ENCODE measurements around the gene SPAG7. TPM values are rescaled to one million over a fixed set of nuclear protein-coding genes. Genes with fewer than 3 reads are reported as not detected.
A peak's percentile ranks its signal among the peaks of the same experiment; 100 is the strongest.
"Not testable (repeated sequence)": the region's sequence is repeated elsewhere in the genome, so short reads cannot be mapped to it uniquely, and the experiment has no call there.

SPAG7 gene
- total RNA-seq, 1 donor from 2014 or later: 73.0 TPM

DNA sequence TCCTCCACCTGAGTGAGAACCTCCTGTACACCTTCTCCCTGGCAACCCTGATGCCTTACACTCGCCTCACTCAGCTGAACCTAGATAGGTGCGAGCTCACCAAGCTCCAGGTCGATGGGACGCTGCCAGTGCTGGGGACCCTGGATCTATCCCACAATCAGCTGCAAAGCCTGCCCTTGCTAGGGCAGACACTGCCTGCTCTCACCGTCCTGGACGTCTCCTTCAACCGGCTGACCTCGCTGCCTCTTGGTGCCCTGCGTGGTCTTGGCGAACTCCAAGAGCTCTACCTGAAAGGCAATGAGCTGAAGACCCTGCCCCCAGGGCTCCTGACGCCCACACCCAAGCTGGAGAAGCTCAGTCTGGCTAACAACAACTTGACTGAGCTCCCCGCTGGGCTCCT is 34.9 kb downstream of the SPAG7 start:
- no peak for DNase-seq (ENCODE audit: low spot score)
- no peaks in the 10 kb centered on the region for H3K27me3 Mint-ChIP-seq (ENCODE audit: low read depth)
- TF ChIP-seq, protein P1, sequence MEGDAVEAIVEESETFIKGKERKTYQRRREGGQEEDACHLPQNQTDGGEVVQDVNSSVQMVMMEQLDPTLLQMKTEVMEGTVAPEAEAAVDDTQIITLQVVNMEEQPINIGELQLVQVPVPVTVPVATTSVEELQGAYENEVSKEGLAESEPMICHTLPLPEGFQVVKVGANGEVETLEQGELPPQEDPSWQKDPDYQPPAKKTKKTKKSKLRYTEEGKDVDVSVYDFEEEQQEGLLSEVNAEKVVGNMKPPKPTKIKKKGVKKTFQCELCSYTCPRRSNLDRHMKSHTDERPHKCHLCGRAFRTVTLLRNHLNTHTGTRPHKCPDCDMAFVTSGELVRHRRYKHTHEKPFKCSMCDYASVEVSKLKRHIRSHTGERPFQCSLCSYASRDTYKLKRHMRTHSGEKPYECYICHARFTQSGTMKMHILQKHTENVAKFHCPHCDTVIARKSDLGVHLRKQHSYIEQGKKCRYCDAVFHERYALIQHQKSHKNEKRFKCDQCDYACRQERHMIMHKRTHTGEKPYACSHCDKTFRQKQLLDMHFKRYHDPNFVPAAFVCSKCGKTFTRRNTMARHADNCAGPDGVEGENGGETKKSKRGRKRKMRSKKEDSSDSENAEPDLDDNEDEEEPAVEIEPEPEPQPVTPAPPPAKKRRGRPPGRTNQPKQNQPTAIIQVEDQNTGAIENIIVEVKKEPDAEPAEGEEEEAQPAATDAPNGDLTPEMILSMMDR (IDR thresholded peaks at IDR 0.05): no peak
- no peak overlapping the region for H3K27ac Mint-ChIP-seq (ENCODE audit: unreplicated experiment)
- no peak overlapping the region for H3K4me3 Mint-ChIP-seq (ENCODE audit: unreplicated experiment)
- H3K36me3 Mint-ChIP-seq (ENCODE audit: low read depth): peaks cover 2% of the 10 kb centered on the region
- H3K4me1 Mint-ChIP-seq (ENCODE audit: low read depth): peaks cover 9% of the 10 kb centered on the region
- H3K9me3 Mint-ChIP-seq (ENCODE audit: low read depth): no peaks in the 10 kb centered on the region

DNA sequence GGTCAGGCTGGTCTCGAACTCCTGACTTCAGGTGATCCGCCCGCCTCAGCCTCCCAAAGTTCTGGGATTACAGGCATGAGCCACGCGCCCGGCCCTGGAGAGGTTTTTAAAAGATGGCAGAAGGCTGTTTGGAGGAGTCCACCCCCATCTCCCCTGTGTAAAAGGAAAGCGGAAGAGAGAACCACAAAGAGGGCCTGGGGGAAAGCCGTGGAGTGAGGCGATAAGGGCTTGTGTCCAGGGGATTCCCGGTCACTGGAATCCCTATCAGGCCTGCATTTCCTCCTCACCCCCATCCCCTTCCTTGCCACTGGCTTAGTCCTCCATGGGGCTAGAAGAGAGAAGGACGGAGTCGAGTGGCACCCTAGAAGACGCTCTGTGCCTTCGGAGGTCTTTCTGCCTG is 35.7 kb downstream of the SPAG7 start, which contains the start of gene GP1BA:
TSS of gene GP1BA (plus strand) at position 315 of the 400 bp plus-strand sequence. CDS start 328 bp downstream, outside the sequence.
- Mint-ChIP-seq H3K27ac (ENCODE audit: unreplicated experiment) (peak within 1 kb of the TSS; percentile 51), H3K4me3 (ENCODE audit: unreplicated experiment) (no peak within 1 kb of the TSS), H3K36me3 (ENCODE audit: low read depth) (peaks cover 2% of the 10 kb centered on the region), H3K27me3 (ENCODE audit: low read depth) (no peaks in the 10 kb centered on the region), H3K4me1 (ENCODE audit: low read depth) (peaks cover 9% of the 10 kb centered on the region), H3K9me3 (ENCODE audit: low read depth) (no peaks in the 10 kb centered on the region)
- DNase-seq (ENCODE audit: low spot score): no peak
- TF ChIP-seq, protein P1 (IDR thresholded peaks at IDR 0.05): no peak

DNA sequence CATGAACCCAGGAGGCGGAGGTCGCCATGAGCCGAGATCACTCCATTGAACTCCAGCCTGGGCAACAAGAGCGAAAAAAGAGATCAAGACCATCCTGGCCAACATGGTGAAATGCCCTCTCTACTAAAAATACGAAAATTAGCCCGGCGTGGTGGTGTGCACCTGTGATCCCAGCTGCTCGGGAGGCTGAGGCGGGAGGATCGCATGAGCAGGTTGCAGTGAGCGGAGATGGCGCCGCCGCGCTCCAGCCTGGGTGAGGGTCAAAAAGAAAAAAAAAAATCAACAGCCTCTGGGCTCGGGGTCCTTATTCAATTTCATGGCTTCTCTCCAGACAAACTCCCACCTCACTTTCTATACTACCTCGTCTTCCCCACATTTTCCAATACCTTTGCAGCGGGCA is 38.7 kb downstream of the SPAG7 start:
- Mint-ChIP-seq H3K27ac (ENCODE audit: unreplicated experiment) (no peak overlapping the region), H3K4me1 (ENCODE audit: low read depth) (peaks cover under 1% of the 10 kb centered on the region), H3K36me3 (ENCODE audit: low read depth) (peaks cover 2% of the 10 kb centered on the region), H3K4me3 (ENCODE audit: unreplicated experiment) (no peak overlapping the region), H3K9me3 (ENCODE audit: low read depth) (no peaks in the 10 kb centered on the region), H3K27me3 (ENCODE audit: low read depth) (no peaks in the 10 kb centered on the region)
- DNase-seq (ENCODE audit: low spot score): no peak
- TF ChIP-seq, protein P1 (IDR thresholded peaks at IDR 0.05): no peak

DNA sequence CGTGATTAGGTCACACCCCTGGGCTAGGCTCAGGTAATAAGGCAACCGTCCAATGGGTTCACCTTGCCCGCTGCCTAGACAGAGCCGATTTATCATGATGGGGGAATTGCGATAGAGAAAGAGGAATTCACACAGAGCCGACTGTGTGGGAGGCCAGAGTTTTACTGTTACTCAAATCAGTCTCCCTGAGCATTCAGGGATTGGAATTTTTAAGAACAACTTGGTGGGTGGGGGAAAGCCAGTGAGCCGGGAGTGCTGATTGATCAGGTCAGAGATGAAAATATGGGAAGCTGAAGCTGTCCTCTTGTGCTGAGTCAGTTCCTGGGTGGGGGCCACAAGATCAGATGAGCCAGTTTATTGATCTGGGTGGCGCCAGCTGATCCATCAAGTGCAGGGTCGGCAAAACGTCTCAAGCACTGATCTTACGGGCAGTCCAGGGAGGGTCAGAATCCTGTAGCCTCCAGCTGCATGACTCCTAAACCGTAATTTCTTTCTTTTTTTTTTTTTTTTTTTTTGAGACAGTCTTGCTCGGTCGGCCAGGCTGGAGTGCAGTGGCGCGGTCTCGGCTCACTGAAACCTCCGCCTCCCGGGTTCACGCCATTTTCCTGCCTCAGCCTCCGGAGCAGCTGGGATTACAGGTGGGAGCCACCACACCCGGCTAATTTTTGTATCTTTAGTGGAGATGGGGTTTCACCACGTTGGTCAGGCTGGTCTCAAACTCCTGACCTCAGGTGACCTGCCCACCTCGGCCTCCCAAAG is 40.9 kb downstream of the SPAG7 start:
- not testable (repeated sequence) for H3K9me3 Mint-ChIP-seq (ENCODE audit: low read depth); H3K27me3 Mint-ChIP-seq (ENCODE audit: low read depth); H3K4me3 Mint-ChIP-seq (ENCODE audit: unreplicated experiment); H3K36me3 Mint-ChIP-seq (ENCODE audit: low read depth); H3K4me1 Mint-ChIP-seq (ENCODE audit: low read depth); H3K27ac Mint-ChIP-seq (ENCODE audit: unreplicated experiment); DNase-seq (ENCODE audit: low spot score)

DNA sequence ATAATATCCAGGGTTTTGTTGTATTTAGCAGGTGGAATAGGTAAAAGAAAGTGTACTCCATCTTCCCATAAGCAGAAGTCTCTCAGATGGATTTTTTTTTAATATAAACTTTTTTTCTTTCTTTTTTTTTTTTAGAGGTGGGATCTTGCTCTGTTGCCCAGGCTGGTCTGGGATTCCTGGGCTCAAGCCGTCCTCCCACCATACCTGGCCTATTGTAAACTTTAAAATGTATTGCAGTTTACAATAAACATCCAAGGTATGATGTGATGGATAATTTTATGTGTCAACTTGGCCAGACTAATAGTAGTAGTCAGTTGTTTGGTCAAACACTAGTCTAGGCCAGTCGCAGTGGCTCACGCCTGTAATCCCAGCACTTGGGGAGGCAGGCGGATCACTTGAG is 46.3 kb downstream of the SPAG7 start:
- H3K4me1 Mint-ChIP-seq (ENCODE audit: low read depth): no peaks in the 10 kb centered on the region
- DNase-seq (ENCODE audit: low spot score): no peak
- TF ChIP-seq, protein P1 (IDR thresholded peaks at IDR 0.05): no peak
- H3K36me3 Mint-ChIP-seq (ENCODE audit: low read depth): no peaks in the 10 kb centered on the region
- H3K4me3 Mint-ChIP-seq (ENCODE audit: unreplicated experiment): no peak overlapping the region
- H3K9me3 Mint-ChIP-seq (ENCODE audit: low read depth): no peaks in the 10 kb centered on the region
- no peaks in the 10 kb centered on the region for H3K27me3 Mint-ChIP-seq (ENCODE audit: low read depth)
- no peak overlapping the region for H3K27ac Mint-ChIP-seq (ENCODE audit: unreplicated experiment)

Measured in chondrocyte (in vitro differentiated cells).